K562 (cell line): ENCODE data around the gene ZDHHC3. TPM values are rescaled to one million over a fixed set of nuclear protein-coding genes. Genes with fewer than 3 reads are reported as not detected.

ENCODE experiments used
- BCLAF1 ChIP-seq, 2 experiments: fragments of 450-650 bp in 1 of 2; IDR thresholded peaks; 2 replicates each; pipeline ENCODE4 v1.6.1; 2011 to 2017; ENCODE audit warnings: low read depth in 2 of 2, antibody characterized with exemption in 1 of 2, borderline replicate concordance in 1 of 2, low read length in 1 of 2, mild to moderate bottlenecking in 1 of 2, mixed read lengths in 1 of 2; ENCODE audit not compliant: control insufficient read depth in 1 of 2
- CHAMP1 ChIP-seq: fragments of 450-650 bp; IDR thresholded peaks from 2 replicates; pipeline ENCODE4 v1.6.1; 2016; ENCODE audit warnings: mild to moderate bottlenecking
- CTBP1 ChIP-seq: fragments of 450-650 bp; IDR thresholded peaks from 2 replicates; pipeline ENCODE4 v1.6.1; 2016; ENCODE audit warnings: borderline replicate concordance
- DACH1 ChIP-seq: fragments of 450-650 bp; IDR thresholded peaks from 2 replicates; pipeline ENCODE4 v1.6.1; 2018; ENCODE audit not compliant: partially characterized antibody
- E2F8 ChIP-seq: fragments of 450-650 bp; IDR thresholded peaks from 2 replicates; pipeline ENCODE4 v1.7.1; 2018; ENCODE audit warnings: mild to moderate bottlenecking, low read depth; ENCODE audit not compliant: partially characterized antibody
- ELF4 ChIP-seq: fragments of 450-650 bp; formaldehyde crosslinking; IDR thresholded peaks from 2 replicates; pipeline ENCODE4 v1.4.0; 2022; ENCODE audit warnings: missing genetic modification characterization
- HDAC6 ChIP-seq: IDR thresholded peaks from 2 replicates; pipeline ENCODE4 v1.6.1; 2012; ENCODE audit warnings: low read depth, mild to moderate bottlenecking, control low read depth, inconsistent platforms, low read length, moderate library complexity
- LARP7 ChIP-seq: fragments of 450-650 bp; IDR thresholded peaks from 2 replicates; pipeline ENCODE4 v1.6.1; 2016
- MYNN ChIP-seq, 2 experiments: sonication (generic); formaldehyde crosslinking in 1 of 2; IDR thresholded peaks; 2 replicates each; pipeline versions ENCODE4 v1.5.0 to v1.6.1; 2016 to 2020; ENCODE audit warnings: antibody characterized with exemption in 1 of 2, missing genetic modification reagents in 1 of 2
- NELFE ChIP-seq: IDR thresholded peaks from 2 replicates; pipeline ENCODE4 v1.6.1; 2011; ENCODE audit warnings: mild to moderate bottlenecking; ENCODE audit not compliant: insufficient read depth, insufficient read length
- NFYB ChIP-seq: IDR thresholded peaks from 2 replicates; pipeline ENCODE4 v1.6.1; 2011; ENCODE audit warnings: mild to moderate bottlenecking, moderate library complexity; ENCODE audit not compliant: insufficient read length; ENCODE audit errors: extremely low read depth
- PRDM10 ChIP-seq: fragments of 450-650 bp; IDR thresholded peaks from 2 replicates; pipeline ENCODE4 v1.6.1; 2018; ENCODE audit not compliant: partially characterized antibody
- TEAD2 ChIP-seq: fragments of 450-650 bp; IDR thresholded peaks from 2 replicates; pipeline ENCODE4 v1.6.1; 2016; ENCODE audit warnings: missing genetic modification characterization, control low read depth, missing compliant biosample characterization
- polyA plus RNA-seq, 8 experiments: library from polyadenylated mRNA; depleted of rRNA in 4 of 8; stranded (reverse) in 5 of 8; unstranded in 3 of 8; fragments of >200 nt; fragmentation: Nextera tagmentation in 2 of 8; fragmentation: Illumina TruSeq in 1 of 8; extraction: Ambion mirVana in 2 of 8; extraction: Trizol in 1 of 8; gene quantifications; 2 replicates each; pipeline versions ENCODE4 v1.2.1 to v1.2.3, GENCODE V29; 2011 to 2014; ENCODE audit warnings: inconsistent platforms in 1 of 8, missing spikeins in 1 of 8
- total RNA-seq, 7 experiments: library from RNA; depleted of rRNA in 6 of 7; stranded (reverse); fragments of >200 nt in 6 of 7; fragmentation: Illumina TruSeq in 2 of 7; extraction: Trizol in 2 of 7; gene quantifications; 2 replicates each; pipeline versions ENCODE4 v1.2.1 to v1.2.3, GENCODE V29; 2011 to 2021; ENCODE audit warnings: low replicate concordance in 1 of 7

ZDHHC3 gene
- total and polyA plus RNA-seq, 9 of the 15 experiments (the other 6 are each of a cell fraction or from before 2014, with no cell fraction given): 10.3 to 120 (median 67.2) TPM

DNA sequence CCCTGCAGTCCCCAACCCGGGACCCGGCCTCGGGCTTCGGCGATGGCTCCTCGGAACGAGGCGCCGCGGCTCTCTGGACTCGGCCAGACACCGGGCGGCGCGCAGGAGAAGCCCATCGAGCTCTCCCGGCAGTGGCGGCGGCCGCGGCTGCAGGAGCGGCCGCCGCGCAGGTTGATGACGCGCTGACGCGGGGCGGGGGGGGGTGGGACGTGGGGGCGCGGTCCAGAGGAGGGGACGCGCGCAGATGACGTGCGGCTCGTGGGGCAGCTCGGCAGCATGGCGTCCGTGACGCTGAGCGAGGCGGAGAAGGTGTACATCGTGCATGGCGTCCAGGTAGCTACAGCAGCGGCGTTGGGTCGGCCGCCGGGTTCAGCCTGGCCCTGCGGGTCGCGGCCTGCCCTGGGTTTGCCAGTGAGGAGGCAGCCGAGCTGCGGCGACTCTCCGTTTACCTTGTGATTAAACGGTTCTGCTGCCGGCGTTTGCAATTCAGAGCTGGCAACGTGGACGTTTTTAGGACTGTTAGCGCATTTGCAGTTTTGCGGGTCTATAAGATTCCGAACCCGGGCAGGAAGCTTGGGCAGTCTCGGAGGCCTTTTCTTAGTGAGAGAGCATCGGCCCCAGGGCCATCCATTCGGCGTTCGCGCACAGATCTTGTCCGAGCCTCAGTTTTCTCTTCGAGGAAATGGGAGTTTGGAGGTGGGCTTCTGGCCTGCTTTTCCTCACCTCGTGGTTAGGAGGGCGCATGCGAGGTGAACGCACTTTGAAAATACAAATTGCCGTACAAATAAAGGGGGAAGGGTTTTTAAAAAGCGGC, at the start of gene ZDHHC3, which contains the start of gene EXOSC7 (continued):
- no peak for TF ChIP-seq NFYB
- no peak for TF ChIP-seq PRDM10
- no peak for TF ChIP-seq MYNN (IDR thresholded peaks at IDR 0.05)
- no peak for TF ChIP-seq MYNN (CRISPR knock-in tag; IDR thresholded peaks at IDR 0.05)
- no peak for TF ChIP-seq HDAC6
- TF ChIP-seq DACH1: no peak
- TF ChIP-seq BCLAF1 (IDR thresholded peaks at IDR 0.05; ENCODE audit: borderline replicate concordance in 1 of 2, control insufficient read depth in 1 of 2, low read depth in 2 of 2, low read length in 1 of 2): no peak
- no peak for TF ChIP-seq CHAMP1
- TF ChIP-seq TEAD2 (tag): no peak
- TF ChIP-seq ELF4 (CRISPR knock-in tag): no peak
- TF ChIP-seq E2F8: no peak
- no peak for TF ChIP-seq LARP7
- no peak for TF ChIP-seq NELFE
- TF ChIP-seq CTBP1: no peak
